ENCODE measurements around the gene EFCAB11.

DNA sequence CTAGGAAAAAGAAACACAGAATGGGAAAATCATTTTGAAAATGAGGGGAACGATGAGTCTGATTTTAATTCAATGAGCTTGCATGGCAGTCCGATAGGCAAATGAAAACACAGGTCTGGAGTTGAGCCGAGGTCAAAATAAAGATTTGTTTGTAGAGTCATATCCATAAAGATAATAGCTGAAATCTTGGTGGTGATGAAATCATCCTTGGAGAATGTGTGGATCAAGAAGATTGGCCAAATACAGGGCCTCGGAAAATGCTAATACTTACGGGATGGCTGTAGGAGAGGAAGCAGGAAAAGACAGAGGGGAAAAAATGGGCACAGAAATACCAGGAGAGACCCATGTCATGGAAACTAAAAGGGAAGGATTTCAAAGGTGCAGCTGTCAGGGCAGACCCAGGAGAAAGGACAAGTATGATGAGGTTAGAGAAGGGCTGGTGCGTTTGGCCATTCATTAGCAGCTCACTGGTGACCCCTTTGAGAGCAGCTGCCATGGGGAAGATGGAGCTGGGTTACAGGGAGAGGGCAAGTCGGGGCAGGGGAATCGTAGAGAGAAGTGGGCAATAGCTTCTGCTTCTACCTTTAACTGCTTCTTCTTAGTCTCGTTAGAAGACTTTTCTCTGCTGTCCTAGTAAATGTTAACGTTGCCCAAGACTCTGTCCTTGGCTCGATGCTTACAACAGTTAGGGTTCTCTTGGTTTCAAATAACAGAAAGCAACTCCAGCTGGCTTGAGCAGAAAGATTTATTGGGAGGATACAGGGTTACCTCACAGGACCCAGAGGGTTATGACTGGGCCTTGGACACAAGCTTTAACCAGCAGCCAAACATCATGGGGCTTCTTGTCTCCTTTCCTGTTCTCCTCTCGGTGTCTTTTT lies 161.8 kb downstream of the EFCAB11 start:
- no peak for TF ChIP-seq CTCF (IDR thresholded peaks at IDR 0.05; ENCODE audit: low read depth, low read length, poor library complexity, severe bottlenecking)
- TF ChIP-seq EZH2phosphoT487 (IDR thresholded peaks at IDR 0.05; ENCODE audit: borderline replicate concordance, low read length) = no peak
